Stimulated activated CD4-positive, alpha-beta T cell treated with anti-CD3 and anti-CD28 coated beads, Interleukin-15, amount 100 ng/mL, for 1 hour (primary cell): Measurements from ENCODE around the gene CALM1.

ENCODE experiments used
- DNase-seq, 2 donors: peaks; one replicate each; pipeline ENCODE4 v3.0.0-alpha.2; 2020; ENCODE audit warnings: low read depth in 1 of 2, low spot score in 1 of 2

The CALM1 gene

DNA sequence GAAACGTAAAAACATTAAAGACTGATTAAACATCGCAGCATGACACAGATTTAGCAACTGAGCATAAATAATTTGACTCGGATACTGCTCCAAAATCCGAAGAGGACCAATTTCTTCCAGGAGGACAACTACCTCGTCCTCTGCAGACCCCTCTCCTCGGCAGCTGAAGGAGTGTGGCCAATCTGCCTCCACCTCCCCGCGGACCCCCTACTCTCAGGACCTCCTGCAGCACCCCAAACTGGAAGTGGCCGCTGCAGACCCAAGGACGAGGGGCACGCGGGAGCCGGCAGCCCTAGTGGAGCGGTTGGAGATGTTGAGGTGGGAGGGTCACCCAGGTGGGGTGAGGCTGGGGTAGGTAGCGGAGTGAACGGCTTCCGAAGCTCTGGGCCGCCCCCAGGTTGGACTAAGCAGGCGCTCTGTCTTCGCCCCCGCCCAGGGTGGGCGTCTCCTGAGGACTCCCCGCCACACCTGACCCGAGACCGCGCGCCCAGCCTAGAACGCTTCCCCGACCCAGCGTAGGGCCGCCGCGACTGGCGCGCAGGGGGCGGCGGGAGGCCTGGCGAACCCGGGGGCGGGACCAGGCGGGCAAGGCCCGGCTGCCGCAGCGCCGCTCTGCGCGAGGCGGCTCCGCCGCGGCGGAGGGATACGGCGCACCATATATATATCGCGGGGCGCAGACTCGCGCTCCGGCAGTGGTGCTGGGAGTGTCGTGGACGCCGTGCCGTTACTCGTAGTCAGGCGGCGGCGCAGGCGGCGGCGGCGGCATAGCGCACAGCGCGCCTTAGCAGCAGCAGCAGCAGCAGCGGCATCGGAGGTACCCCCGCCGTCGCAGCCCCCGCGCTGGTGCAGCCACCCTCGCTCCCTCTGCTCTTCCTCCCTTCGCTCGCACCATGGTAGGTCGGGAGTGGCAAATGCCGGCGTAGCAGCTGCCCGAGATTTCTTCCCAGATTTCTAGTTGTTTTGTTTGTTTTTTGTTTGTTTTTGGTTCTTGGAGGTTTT, at the start of gene CALM1:
TSS of gene CALM1 (plus strand) at position 689 of the 999 bp plus-strand sequence. CDS start at position 891, 202 bp downstream.
- DNase-seq, result peak; percentile 97

GRCh38 chr14:90348270-90348669, 48.6 kb upstream of the CALM1 start:
- no peak for DNase-seq

DNA sequence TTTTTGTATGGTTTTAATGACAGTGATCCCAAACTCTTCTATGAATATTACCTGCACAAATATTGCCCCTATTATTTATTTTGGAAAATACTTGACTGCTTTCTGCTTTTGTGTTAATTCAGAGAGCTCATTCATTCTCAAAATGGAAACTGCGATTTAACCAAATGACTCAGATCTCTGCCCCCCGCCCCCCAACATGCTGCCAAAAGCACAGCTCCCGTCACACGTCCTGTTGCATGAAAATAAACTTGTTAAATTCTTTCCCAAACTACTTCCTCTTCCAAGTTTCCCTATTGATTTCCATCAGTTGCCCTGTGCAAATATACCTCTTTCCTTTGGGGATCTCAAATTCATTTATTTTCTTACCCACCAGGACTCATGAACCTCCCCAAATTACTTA, 47.1 kb upstream of the CALM1 start:
- DNase-seq, result no peak

DNA sequence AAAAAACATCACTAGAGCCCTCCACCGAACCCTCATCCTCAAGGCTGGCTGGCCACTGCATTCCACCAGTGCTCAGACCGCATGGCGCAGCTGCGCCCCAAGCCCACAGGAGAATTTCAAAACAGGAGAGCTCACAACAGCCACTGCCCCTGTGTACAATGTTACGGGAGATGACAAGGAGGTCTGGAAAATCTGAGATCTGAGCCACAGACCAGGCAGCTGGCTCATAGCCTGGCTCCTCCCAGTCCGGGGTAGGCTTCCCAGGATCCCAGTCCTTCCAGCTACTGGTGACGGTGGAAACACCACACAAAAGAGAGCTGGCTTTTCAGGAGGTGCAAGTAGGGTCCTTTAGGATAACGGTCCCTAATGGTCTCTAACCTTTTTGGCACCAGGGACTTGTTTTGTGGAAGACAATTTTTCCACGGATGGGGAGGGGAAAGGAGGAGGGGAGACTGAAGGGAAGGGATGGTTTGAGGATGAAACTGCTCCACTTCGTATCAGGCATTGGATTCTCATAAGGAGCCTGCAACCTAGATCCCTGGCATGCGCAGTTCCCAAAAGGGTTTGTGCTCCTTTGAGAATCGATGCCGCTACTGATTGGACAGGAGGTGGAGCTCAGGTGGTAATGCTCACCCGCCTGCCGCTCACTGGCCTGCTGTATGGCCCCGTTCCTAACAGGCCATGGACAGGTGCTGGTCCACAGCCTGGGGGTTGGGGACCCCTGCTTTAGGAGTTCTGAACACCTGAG, 42.1 kb upstream of the CALM1 start:
- no peak for DNase-seq

GRCh38 chr14:90355540-90356518, 41.0 kb upstream of the CALM1 start:
- DNase-seq, result no peak

DNA sequence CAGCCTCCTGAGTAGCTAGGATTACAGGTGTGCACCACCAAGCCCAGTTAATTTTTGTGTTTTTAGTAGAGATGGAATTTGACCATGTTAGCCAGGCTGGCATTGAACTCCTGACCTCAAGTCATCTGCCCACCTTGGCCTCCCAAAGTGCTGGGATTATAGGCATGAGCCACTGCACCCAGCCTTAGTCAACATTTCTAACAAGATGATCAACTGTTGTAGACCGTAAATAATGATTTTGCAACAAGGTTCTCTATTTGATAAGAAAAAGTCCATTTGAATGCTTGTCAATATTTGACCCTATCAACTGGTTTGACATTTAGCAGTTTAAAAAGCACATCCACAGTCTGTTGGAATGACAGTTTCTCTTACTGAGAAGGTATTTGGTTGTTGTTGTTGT, 39.9 kb upstream of the CALM1 start:
- no peak for DNase-seq

DNA sequence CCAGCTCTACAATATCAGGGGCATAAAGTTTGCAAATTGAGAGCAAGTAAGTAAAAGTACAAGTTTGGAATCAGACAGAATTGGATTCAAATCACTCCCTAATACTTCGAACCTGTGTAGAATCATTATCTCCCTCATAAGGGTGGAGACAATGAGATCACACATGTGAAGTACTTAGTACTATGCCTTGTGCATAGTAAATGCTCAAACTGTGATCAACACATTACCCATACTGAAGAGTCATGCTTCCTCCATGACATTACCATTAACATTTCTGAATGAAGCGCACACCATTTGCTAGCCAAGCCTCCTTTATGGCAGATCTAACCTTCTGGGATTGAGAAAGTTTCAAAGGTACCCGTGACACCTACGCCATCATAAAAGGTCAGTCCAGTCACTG, 38.5 kb upstream of the CALM1 start:
- DNase-seq, result no peak

DNA sequence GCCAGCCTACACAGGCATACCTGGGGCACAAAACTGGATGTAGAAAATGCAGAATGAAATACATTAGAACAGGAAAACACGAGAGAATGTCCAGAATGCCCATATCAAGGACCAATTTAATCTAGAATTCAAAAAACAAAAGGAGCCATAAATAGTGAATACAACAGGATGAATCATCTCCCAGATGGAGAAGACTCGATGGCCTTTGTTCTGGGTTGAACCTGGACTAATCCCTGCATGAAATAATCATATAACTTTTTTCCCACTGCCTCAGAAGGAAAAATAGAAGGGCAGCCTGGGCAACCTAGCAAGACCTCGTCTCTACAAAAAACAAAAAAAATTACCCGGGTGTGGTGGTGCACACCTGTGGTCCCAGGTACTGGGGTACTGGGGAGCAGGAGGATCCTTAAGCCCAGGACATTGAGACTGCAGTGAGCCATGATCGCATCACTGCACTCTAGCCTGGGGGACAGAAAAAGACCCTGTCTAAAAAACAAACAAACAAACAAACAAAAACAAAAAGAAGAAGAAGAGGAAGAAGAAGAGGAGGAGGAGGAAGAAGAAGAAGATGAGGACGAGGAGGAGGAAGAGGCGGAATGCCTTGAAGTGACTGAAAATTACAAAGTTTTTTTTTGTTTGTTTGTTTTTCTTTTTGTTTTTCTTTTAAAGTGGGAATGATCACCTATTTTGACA, 34.8 kb upstream of the CALM1 start:
- DNase-seq, result no peak

DNA sequence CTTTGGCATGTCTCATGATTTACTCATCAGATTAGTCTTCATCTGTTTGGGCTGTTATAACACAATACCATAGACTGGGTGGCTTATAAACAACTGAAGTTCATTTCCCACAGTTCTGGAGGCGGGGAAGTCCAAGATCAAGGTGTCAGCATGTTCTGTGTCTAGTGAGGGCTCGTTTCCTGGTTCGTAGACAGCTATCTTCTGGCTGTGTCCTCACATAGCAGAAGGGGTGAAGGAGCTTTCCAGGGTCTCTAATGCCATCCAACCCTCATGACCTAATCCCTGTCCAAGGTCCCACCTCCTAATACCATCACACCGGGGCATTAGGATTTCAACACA, 34.3 kb upstream of the CALM1 start:
- DNase-seq, result no peak

GRCh38 chr14:90368946-90369721, 27.7 kb upstream of the CALM1 start:
- no peak for DNase-seq

DNA sequence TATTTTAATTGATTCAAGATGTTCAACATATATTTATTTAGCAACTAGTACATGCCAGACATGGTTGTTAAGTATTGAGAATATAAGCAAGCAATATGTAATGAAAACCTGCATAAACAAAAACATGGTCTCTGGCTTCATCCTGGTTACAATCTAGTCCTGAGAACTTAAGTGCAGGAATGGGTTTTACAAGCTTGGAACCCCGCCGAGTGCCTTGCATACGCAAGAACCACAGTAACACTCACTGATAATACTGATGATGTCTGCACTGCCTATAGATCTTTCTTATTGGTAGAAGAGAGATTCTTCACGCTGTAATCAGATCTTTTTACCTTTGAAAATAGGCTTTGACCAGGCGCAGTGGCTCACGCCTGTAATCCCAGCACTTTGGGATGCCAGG, 22.9 kb upstream of the CALM1 start:
- no peak for DNase-seq

DNA sequence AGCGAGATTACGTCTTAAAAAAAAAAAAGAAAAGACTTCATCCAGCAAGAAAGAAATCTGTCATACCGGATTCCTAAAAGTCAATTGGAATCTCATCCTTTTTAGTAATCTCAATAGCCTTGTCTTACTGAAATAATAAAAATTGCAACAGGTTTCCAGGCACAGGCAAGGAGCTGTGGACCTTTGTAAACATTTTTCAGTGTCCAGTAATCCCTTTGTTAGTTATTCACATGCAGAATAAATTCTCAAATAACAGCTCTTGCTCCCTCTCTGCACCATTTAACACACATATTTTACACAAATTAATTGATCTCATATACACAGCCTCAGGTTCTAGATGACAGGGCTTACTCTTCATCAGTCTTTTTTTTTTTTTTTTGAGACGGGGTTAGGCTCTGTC, 22.0 kb upstream of the CALM1 start:
- no peak for DNase-seq

- no peak for DNase-seq
These were observed 20.9 kb upstream of the CALM1 start for GRCh38 chr14:90375934-90376333.

DNA sequence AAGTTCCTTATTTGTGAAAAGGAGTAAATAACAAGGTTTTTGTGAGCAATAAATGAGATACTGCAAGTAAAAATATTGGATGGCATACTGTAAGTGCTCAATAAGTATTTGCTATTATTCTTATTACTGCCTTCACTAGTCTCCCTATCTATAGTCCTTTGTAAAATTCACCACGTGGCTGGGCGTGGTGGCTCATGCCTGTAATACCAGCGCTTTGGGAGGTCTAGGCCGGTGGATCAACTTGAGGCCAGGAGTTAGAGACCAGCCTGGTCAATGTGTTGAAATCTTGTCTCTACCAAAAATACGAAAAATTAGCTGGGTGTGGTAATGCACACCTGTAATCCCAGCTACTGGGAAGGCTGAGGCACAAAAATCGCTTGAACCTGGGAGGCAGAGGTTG, 18.6 kb upstream of the CALM1 start:
- DNase-seq, result no peak

- DNase-seq, result no peak
These were observed 17.7 kb upstream of the CALM1 start for GRCh38 chr14:90379106-90379505.

DNA sequence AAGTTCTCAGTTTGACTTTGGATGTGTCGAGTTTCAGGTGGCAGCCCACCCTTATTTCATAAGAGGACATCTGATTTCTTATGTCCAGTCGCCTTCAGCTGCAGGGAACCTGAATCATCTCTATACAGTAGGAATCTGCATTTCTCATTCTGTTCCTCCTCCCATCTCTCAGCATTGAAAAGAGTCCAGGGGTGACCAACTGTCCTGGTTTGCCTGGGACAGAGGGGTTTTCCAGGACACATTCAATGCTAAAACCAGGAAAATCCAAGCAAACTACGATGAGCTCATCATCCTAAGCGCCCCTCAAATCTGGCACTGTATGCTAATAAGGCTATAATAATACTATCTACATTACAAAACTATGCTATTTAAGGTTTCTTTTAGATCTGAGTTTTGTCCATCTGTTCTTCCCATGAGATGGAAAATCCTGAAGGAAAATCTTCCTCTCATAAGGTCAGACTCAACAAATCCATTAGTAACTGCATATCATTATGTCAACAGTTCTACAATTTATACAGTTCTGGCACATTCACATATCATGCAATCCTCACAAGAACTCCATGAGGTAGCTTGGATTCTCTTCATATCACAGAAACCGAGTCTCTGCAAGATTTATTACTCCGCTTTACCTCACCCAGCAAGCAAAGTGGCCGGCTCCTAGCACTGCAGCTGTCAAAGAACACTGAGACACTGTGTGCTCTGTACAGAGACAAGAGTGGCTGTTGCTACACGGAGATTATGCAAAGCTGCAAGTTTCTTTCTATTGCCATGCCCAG, 15.6 kb upstream of the CALM1 start:
- no peak for DNase-seq

DNA sequence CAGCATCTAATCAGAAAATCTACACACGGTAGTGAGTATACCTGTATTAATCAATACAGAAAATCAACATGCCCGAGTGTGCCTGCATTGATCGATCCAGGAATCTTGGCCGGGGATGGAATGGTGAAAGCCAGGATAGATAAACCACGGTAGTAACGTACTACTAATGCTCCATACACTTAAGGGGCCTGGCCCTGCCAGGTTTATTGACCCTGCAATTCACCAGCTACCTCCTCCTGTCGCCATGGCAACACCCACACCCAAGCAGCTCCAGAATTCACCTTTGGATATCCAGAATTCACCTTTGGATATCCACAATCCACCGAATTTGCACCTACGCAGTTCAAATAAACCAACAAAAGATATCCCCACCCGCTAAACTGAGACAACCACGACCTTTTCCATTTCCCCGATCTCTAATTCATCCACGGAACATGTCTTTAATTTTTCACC, 14.8 kb upstream of the CALM1 start:
- no peak for DNase-seq

DNA sequence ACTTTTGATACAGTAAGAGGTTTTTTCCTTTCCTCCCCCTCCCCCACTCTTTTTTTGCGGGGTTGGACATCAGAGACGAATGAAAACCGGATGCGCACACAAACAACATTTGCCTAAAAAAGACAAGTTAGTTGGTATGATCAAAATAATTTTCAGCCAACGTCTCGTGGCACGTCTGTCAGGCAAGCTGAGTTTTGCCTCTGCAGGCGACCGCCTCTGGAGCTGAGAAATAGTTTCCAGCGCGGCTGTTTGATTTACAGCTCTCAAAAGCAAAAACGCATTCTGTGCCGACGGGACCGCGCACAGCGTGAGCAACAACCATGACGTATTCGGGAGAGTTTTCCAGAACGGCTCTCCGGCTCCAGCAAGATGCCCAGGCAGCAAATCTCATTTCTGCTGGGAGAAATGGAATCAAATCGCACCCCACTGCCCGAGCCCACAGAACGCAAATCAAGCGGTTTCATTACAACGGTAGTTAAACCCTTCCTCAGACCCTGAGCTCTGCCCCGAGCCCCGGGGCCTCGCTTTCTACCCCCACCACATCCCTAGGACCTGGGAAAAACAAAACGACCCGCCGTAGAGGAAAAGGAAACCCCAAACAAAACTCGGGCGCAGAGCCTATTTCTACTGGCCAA, 14.2 kb upstream of the CALM1 start:
- DNase-seq, result peak; percentile 50 to 52
